Stimulated activated CD8-positive, alpha-beta memory T cell treated with anti-CD3 and anti-CD28 coated beads, Interleukin-12 subunit alpha, Interleukin-12 subunit beta, amount 100 ng/mL, for 24 hours (primary cell): Measurements from ENCODE around the gene SEMA3C.

Experiments
- DNase-seq: peaks from one replicate; pipeline ENCODE4 v3.0.0-alpha.2; 2020; ENCODE audit errors: extremely low read depth

Gene SEMA3C

GRCh38 chr7:80851896-80852476, 66.9 kb downstream of the SEMA3C start:
- no peak for DNase-seq

GRCh38 chr7:80848841-80849240, 70.0 kb downstream of the SEMA3C start:
- no peak for DNase-seq

DNA sequence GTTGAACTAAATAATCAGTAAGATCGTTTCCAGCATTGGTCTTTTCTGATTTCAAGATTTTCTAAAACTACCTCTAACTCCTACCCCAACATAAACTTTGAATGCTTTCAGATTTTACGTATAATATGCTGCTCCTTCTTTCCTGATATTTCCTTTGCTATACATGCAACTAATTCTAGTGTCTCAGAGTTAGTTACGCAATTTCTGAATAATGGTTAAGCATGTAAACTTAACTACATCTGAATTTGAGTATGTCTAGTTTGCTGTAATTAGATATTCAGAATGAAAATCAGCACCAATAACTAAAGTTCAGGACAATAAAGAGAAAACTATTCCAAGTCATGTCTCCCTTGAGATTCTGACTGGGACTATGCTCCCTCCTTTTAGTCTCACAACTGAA, 71.0 kb downstream of the SEMA3C start:
- no peak for DNase-seq

DNA sequence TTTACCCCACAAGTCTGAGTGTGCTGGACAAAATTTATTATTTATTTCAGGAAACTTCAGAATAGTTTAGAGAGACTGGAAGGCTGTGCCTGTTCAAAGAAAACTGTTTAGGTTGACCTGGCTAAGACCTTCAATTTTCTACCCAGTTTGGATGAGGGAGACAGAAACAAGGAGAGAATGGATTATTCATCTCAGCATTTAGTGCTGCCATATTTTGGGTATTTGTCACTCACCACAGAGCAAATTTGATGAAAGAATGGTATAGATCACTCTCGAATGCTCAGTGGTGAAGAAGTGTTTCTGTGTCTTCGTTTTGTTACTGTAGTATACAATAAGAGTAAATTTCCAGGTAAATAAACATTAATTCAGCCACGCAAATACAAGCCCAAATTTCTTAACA, 71.8 kb downstream of the SEMA3C start:
- DNase-seq = no peak

- no peak for DNase-seq
These were observed 73.9 kb downstream of the SEMA3C start for GRCh38 chr7:80844916-80845315.

- DNase-seq = no peak
These were observed 75.7 kb downstream of the SEMA3C start for GRCh38 chr7:80843018-80843677.

GRCh38 chr7:80842022-80842790, 76.6 kb downstream of the SEMA3C start:
- DNase-seq = no peak

- no peak for DNase-seq
These were observed 77.4 kb downstream of the SEMA3C start for GRCh38 chr7:80841423-80841955.

- DNase-seq = no peak
These were observed 78.2 kb downstream of the SEMA3C start for GRCh38 chr7:80840681-80841080.

- no peak for DNase-seq
These were observed 79.0 kb downstream of the SEMA3C start for GRCh38 chr7:80839855-80840254.

GRCh38 chr7:80838643-80839042, 80.2 kb downstream of the SEMA3C start:
- DNase-seq = no peak

DNA sequence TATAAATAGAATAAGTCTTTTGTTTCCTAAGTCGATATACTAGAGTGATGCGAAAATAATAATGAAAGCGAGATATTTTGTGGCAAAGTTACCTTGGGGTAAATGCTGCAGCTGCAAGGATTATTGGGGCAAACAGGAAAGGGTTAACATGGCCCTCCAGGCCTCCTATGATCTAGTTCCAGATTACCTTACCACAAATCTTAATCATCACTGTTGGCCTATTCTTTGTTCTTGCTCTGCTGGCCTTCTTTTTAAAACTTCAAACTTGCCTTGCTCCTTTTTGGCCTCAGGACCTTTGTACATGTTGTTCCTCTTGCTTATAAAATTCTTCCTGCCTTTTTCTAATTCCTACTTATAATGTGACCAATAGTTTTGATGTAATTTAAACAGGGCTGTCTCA, 81.5 kb downstream of the SEMA3C start:
- no peak for DNase-seq

GRCh38 chr7:80835251-80835650, 83.6 kb downstream of the SEMA3C start:
- DNase-seq = no peak

DNA sequence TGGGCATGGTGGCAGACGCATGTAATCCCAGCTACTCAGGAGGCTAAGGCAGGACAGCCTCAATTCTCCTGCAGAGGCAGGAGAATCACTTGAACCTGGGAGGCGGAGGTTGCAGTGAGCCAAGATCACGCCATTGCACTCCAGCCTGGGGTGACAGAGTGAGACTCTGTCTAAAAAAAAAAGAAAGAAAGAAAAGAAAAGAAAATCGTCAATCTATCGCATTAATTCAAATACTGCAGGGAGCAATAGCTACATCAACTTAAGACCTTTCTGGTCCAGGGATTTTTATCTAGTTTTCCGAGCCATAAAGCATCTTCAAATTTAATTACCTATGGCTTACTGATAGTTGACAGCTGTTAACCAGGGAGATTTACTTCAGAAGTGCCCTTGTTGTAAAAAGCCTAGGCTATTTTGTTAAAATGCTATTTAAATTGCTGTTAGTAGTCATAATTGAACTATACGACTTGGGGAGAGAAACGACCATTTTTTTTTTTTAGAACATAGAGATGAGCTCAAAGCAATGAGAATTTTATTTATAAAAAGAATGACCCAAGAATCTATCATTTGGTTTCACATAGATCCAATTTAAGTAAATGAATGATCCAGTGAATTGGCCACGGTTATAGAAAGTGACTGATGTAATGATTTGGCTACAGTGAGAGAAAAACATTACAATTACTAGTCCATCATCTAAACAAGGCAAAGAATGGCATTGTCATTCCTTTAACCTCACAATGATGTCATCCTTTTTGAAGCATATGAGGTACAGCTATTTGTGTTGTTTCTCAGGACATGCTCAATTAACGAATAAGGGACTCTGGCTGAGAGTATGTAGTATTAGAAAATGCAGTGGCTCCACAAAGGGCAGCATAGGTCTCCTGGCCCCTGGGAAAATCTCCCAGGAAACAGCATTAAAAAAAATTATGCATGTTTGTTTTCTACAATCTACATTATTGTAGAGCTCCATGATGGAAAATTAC, 85.3 kb downstream of the SEMA3C start:
- no peak for DNase-seq

- DNase-seq = no peak
These were observed 86.8 kb downstream of the SEMA3C start for GRCh38 chr7:80832006-80832405.

- no peak for DNase-seq
These were observed 88.1 kb downstream of the SEMA3C start for GRCh38 chr7:80830584-80831285.

DNA sequence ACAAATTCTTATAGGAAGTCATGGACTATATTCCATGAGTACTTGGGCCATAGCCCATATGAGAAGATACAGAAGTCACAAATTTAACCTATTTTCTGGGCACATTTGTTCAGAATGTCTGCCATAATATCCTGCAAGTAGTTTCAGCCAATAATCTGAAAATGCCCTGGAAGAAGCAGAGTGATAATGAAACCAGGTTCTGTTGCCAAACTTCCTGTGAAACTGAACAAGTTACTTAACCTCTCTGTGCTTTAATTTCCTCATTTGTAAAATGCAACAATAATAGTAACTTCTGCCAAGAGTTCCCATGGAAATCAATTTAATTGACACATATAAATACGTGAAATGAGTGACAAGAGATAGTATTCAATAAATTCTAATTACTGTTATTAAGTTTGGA, 88.8 kb downstream of the SEMA3C start:
- DNase-seq = no peak

DNA sequence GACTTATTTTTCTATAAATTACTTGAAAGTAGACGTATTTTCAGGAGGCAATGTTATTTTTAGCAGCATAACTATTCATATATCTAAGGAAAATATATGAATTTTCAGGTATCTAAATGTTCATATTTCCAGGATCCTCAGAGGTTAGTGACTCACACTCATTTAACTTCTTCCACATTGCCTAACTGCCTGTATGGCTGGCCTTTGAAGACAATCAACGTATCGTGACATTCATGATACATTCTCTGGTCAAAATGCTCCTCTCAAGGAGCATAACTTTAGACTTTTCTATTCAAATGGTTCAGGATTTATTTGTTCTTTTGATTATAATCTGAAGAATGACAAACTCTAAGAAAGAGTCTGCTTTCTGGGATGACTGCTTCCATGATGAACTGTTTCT, 89.3 kb downstream of the SEMA3C start:
- no peak for DNase-seq

DNA sequence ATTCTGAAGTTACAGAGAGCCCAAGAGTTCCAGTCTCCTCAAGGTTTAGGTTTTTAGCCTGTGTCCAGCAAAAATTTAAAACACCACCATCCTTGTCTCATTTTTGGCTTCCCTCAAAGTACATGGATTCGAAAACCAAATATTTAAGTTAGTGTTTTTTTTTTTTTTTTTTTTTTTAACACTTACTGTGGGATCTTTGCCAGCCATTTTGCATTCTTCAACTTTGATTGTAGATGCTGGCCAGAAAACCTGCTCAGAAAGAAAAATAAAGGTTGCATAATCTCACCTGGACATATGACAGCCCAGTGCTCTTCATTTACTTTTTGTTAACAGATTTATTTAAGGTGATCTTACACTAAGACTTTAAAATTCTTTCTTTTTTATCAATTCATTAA, 91.6 kb downstream of the SEMA3C start:
- DNase-seq = no peak

- DNase-seq = no peak
These were observed 92.2 kb downstream of the SEMA3C start for GRCh38 chr7:80826520-80827238.
